ENCODE data around the gene KRTAP9-9.

KRTAP9-9 gene

GRCh38 chr17:41287050-41287449, 31.9 kb downstream of the KRTAP9-9 start:
- no peak overlapping the region for H3K4me3 Mint-ChIP-seq
- H3K4me1 Mint-ChIP-seq, result no peaks in the 10 kb centered on the region
- CTCF ChIA-PET, result no interaction called here
- DNase-seq, result no peak
- H3K36me3 Mint-ChIP-seq, result no peaks in the 10 kb centered on the region
- H3K9me3 Mint-ChIP-seq, result no peaks in the 10 kb centered on the region
- H3K27me3 Mint-ChIP-seq, result peaks cover 8% of the 10 kb centered on the region
- H3K27ac Mint-ChIP-seq, result no peak overlapping the region

- Mint-ChIP-seq H3K27me3 (peaks cover 14% of the 10 kb centered on the region), H3K9me3 (no peaks in the 10 kb centered on the region), H3K4me3 (no peak overlapping the region), H3K4me1 (no peaks in the 10 kb centered on the region), H3K36me3 (no peaks in the 10 kb centered on the region), H3K27ac (no peak overlapping the region)
- no peak for DNase-seq
- CTCF ChIA-PET, result no interaction called here
Observed at GRCh38 chr17:41294016-41294415, 38.8 kb downstream of the KRTAP9-9 start.

- no peak for DNase-seq
- Mint-ChIP-seq H3K27ac (no peak overlapping the region), H3K27me3 (peaks cover 9% of the 10 kb centered on the region), H3K36me3 (no peaks in the 10 kb centered on the region), H3K4me1 (peaks cover 3% of the 10 kb centered on the region), H3K9me3 (peaks cover 7% of the 10 kb centered on the region), H3K4me3 (no peak overlapping the region)
- CTCF ChIA-PET, result no interaction called here
Observed at GRCh38 chr17:41296846-41297245, 41.7 kb downstream of the KRTAP9-9 start.

- H3K4me3 Mint-ChIP-seq, result no peak overlapping the region
- no peaks in the 10 kb centered on the region for H3K36me3 Mint-ChIP-seq
- peaks cover 9% of the 10 kb centered on the region for H3K27me3 Mint-ChIP-seq
- CTCF ChIA-PET, result no interaction called here
- no peak overlapping the region for H3K27ac Mint-ChIP-seq
- peaks cover 7% of the 10 kb centered on the region for H3K9me3 Mint-ChIP-seq
- H3K4me1 Mint-ChIP-seq, result peaks cover 3% of the 10 kb centered on the region
- DNase-seq, result no peak
Observed at GRCh38 chr17:41298458-41299135, 43.4 kb downstream of the KRTAP9-9 start.

- peaks cover 5% of the 10 kb centered on the region for H3K27me3 Mint-ChIP-seq
- DNase-seq, result no peak
- peaks cover 3% of the 10 kb centered on the region for H3K4me1 Mint-ChIP-seq
- no peak overlapping the region for H3K27ac Mint-ChIP-seq
- H3K36me3 Mint-ChIP-seq, result no peaks in the 10 kb centered on the region
- no peak overlapping the region for H3K4me3 Mint-ChIP-seq
- H3K9me3 Mint-ChIP-seq, result peaks cover 7% of the 10 kb centered on the region
- CTCF ChIA-PET, result interaction anchor here (0.7 to 1.2 kb wide), 2 partner anchors 13 to 1630 kb away, joined by 3 read pairs; no protein-coding TSS in a partner anchor
Observed at GRCh38 chr17:41301204-41301790, 46.1 kb downstream of the KRTAP9-9 start.

- no peak for DNase-seq
- Mint-ChIP-seq H3K4me3 (no peak within 1 kb of the TSS), H3K4me1 (peaks cover 9% of the 10 kb centered on the region), H3K36me3 (no peaks in the 10 kb centered on the region), H3K27me3 (peaks cover 5% of the 10 kb centered on the region), H3K9me3 (peaks cover 7% of the 10 kb centered on the region), H3K27ac (no peak within 1 kb of the TSS)
- CTCF ChIA-PET, result interaction anchor here (1.2 kb wide), 1 partner anchor 12 kb away, joined by 3 read pairs; no protein-coding TSS in a partner anchor
Observed at GRCh38 chr17:41301916-41302901, 47.0 kb downstream of the KRTAP9-9 start, which contains the start of gene KRTAP29-1. TSS of gene KRTAP29-1 (minus strand) at chr17:41302851. CDS start at chr17:41302851, 0 bp downstream.

- Mint-ChIP-seq H3K27me3 (peaks cover 9% of the 10 kb centered on the region), H3K4me1 (peaks cover 17% of the 10 kb centered on the region), H3K9me3 (peaks cover 7% of the 10 kb centered on the region), H3K36me3 (no peaks in the 10 kb centered on the region), H3K4me3 (no peak overlapping the region), H3K27ac (no peak overlapping the region)
- CTCF ChIA-PET, result no interaction called here
- DNase-seq, result no peak
Observed at GRCh38 chr17:41302981-41303380, 47.8 kb downstream of the KRTAP9-9 start.

GRCh38 chr17:41304091-41304490, 48.9 kb downstream of the KRTAP9-9 start:
- Mint-ChIP-seq H3K4me1 (peaks cover 28% of the 10 kb centered on the region), H3K27ac (no peak overlapping the region), H3K36me3 (no peaks in the 10 kb centered on the region), H3K27me3 (peaks cover 4% of the 10 kb centered on the region), H3K9me3 (peaks cover 7% of the 10 kb centered on the region), H3K4me3 (no peak overlapping the region)
- no peak for DNase-seq
- CTCF ChIA-PET, result no interaction called here

All from activated naive CD4-positive, alpha-beta T cell treated with anti-CD3 and anti-CD28 coated beads, Interleukin-2, amount 10 ng/mL, durations not matched to agents 7 days and 5 days (primary cell).